Tibial nerve (tissue), 4 donors: ENCODE data around the gene DISP3. TPM values are rescaled to one million over a fixed set of nuclear protein-coding genes. Genes with fewer than 3 reads are reported as not detected.

Experiments used
- DNase-seq, 2 donors: peaks; one replicate each; pipeline ENCODE4 v3.0.0-alpha.2; 2019; ENCODE audit warnings: low spot score in 2 of 2
- H3K27ac ChIP-seq, 4 donors: fragments of 200-600 bp; sonication (generic) in 3 of 4; one replicate each; pipeline ENCODE4 v1.5.1; 2017 to 2019; ENCODE audit warnings: mild to moderate bottlenecking in 1 of 4
- H3K27me3 ChIP-seq, 2 donors: fragments of 200-600 bp; sonication (generic) in 1 of 2; one replicate each; pipeline versions ENCODE4 v1.5.1 to v1.6.0; 2017 to 2019
- H3K36me3 ChIP-seq, 3 donors: fragments of 200-600 bp; sonication (generic); one replicate each; pipeline ENCODE4 v1.5.1; 2018 to 2019
- H3K4me1 ChIP-seq, 4 donors: fragments of 200-600 bp; sonication (generic) in 3 of 4; one replicate each; pipeline ENCODE4 v1.5.1; 2017 to 2019
- H3K4me3 ChIP-seq, 4 donors: fragments of 200-600 bp; sonication (generic) in 3 of 4; one replicate each; pipeline ENCODE4 v1.5.1; 2017 to 2019; ENCODE audit warnings: mild to moderate bottlenecking in 1 of 4, moderate library complexity in 1 of 4
- H3K9me3 ChIP-seq, 4 donors: fragments of 200-600 bp; sonication (generic) in 3 of 4; one replicate each; pipeline ENCODE4 v1.5.1; 2017 to 2019
- EP300 ChIP-seq, 2 donors: sonication (generic); formaldehyde crosslinking; IDR thresholded peaks; one replicate each; pipeline ENCODE4 v1.6.1; 2017; ENCODE audit warnings: antibody characterized with exemption in 2 of 2, mild to moderate bottlenecking in 1 of 2
- POLR2A ChIP-seq, 2 donors: fragments of 450-650 bp; IDR thresholded peaks; one replicate each; pipeline ENCODE4 v1.6.1; 2017; ENCODE audit warnings: antibody characterized with exemption in 2 of 2, mild to moderate bottlenecking in 2 of 2, moderate library complexity in 2 of 2
- WGBS, 2 donors: methylation state at CpG; one replicate each; pipeline ENCODE4 v1.1.5; 2018; 5-methylcytosine and 5-hydroxymethylcytosine counted together
- total RNA-seq, 4 donors: library from RNA; depleted of rRNA; stranded (reverse); fragments of >200 nt; gene quantifications; one replicate each; pipeline ENCODE4 v1.1.0, GENCODE V29; 2016
- TF ChIP-seq, protein P1 (sequence below), 5 experiments: fragments of 200-600 bp in 3 of 5; fragments of 450-650 bp in 2 of 5; sonication (generic) in 3 of 5; IDR thresholded peaks; one replicate each; pipeline ENCODE4 v1.5.1; 2016 to 2019; ENCODE audit warnings: antibody characterized with exemption in 5 of 5, mild to moderate bottlenecking in 3 of 5, moderate library complexity in 2 of 5

DISP3 gene
- total RNA-seq, 4 donors from 2014 or later, result 0.59 TPM; not detected in 3

DNA sequence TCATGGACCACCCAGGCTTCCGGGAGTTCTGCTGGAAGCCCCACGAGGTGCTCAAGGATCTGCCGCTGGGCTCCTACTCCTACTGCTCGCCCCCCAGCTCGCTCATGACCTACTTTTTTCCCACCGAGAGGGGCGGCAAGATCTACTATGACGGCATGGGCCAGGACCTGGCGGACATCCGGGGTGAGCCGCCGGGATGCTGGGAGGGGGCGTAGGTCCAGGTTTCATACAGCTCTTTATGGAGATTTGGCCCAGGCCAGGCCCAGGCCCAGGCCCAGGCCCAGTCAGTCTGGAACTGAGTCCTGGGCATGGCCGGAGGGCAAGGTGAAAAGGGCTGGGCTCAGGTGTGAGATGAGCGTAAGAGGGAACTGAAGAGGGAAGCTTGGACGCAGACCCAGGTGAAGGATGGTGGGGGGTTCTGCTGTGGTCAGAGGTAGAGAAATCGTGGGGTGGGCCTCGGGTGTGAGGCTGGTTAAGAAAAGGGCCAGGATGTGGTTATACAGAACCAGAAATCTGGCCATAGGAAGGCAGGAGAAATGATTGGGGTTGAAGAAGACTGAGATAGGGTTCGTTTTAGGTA is 23.0 kb downstream of the DISP3 start:
- Histone ChIP-seq H3K27me3 (peaks cover 0 to 27% of the 10 kb centered on the region in 2 donors), H3K36me3 (no peaks in the 10 kb centered on the region), H3K27ac (no peak overlapping the region), H3K4me1 (no peaks in the 10 kb centered on the region), H3K4me3 (no peak overlapping the region), H3K9me3 (peaks cover 0 to 60% (median 6%) of the 10 kb centered on the region in 4 donors)
- TF ChIP-seq, protein P1, sequence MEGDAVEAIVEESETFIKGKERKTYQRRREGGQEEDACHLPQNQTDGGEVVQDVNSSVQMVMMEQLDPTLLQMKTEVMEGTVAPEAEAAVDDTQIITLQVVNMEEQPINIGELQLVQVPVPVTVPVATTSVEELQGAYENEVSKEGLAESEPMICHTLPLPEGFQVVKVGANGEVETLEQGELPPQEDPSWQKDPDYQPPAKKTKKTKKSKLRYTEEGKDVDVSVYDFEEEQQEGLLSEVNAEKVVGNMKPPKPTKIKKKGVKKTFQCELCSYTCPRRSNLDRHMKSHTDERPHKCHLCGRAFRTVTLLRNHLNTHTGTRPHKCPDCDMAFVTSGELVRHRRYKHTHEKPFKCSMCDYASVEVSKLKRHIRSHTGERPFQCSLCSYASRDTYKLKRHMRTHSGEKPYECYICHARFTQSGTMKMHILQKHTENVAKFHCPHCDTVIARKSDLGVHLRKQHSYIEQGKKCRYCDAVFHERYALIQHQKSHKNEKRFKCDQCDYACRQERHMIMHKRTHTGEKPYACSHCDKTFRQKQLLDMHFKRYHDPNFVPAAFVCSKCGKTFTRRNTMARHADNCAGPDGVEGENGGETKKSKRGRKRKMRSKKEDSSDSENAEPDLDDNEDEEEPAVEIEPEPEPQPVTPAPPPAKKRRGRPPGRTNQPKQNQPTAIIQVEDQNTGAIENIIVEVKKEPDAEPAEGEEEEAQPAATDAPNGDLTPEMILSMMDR (IDR thresholded peaks at IDR 0.05), result no peak
- no peak for TF ChIP-seq POLR2A (IDR thresholded peaks at IDR 0.05)
- TF ChIP-seq EP300 (IDR thresholded peaks at IDR 0.05), result no peak
- no peak for DNase-seq
- WGBS, 2 donors, result 83 to 91% methylated on average over 16 to 19 of the region's 19 CpGs

GRCh38 chr1:11502516-11502915 is 23.6 kb downstream of the DISP3 start:
- no peak overlapping the region for H3K4me3 ChIP-seq
- H3K27me3 ChIP-seq, result peaks cover 0 to 27% of the 10 kb centered on the region in 2 donors
- no peak for DNase-seq
- H3K4me1 ChIP-seq, result no peaks in the 10 kb centered on the region
- peaks cover 0 to 65% (median 8%) of the 10 kb centered on the region in 4 donors for H3K9me3 ChIP-seq
- no peaks in the 10 kb centered on the region for H3K36me3 ChIP-seq
- no peak overlapping the region for H3K27ac ChIP-seq
- TF ChIP-seq, protein P1 (IDR thresholded peaks at IDR 0.05), result no peak
- TF ChIP-seq POLR2A (IDR thresholded peaks at IDR 0.05), result no peak
- TF ChIP-seq EP300 (IDR thresholded peaks at IDR 0.05), result no peak
- WGBS, 2 donors, result 94 to 97% methylated on average over 5 of the region's 5 CpGs

- TF ChIP-seq, protein P1 (IDR thresholded peaks at IDR 0.05), result no peak
- TF ChIP-seq EP300 (IDR thresholded peaks at IDR 0.05) (no peak), POLR2A (IDR thresholded peaks at IDR 0.05) (no peak)
- Histone ChIP-seq H3K27me3 (peaks cover 0 to 27% of the 10 kb centered on the region in 2 donors), H3K9me3 (peaks cover 0 to 74% (median 8%) of the 10 kb centered on the region in 4 donors), H3K4me3 (no peak overlapping the region), H3K36me3 (no peaks in the 10 kb centered on the region), H3K4me1 (no peaks in the 10 kb centered on the region), H3K27ac (no peak overlapping the region)
- WGBS, 2 donors, result 83 to 85% methylated on average over 3 of the region's 3 CpGs
- no peak for DNase-seq
Observed at GRCh38 chr1:11504599-11504998, 25.6 kb downstream of the DISP3 start.

DNA sequence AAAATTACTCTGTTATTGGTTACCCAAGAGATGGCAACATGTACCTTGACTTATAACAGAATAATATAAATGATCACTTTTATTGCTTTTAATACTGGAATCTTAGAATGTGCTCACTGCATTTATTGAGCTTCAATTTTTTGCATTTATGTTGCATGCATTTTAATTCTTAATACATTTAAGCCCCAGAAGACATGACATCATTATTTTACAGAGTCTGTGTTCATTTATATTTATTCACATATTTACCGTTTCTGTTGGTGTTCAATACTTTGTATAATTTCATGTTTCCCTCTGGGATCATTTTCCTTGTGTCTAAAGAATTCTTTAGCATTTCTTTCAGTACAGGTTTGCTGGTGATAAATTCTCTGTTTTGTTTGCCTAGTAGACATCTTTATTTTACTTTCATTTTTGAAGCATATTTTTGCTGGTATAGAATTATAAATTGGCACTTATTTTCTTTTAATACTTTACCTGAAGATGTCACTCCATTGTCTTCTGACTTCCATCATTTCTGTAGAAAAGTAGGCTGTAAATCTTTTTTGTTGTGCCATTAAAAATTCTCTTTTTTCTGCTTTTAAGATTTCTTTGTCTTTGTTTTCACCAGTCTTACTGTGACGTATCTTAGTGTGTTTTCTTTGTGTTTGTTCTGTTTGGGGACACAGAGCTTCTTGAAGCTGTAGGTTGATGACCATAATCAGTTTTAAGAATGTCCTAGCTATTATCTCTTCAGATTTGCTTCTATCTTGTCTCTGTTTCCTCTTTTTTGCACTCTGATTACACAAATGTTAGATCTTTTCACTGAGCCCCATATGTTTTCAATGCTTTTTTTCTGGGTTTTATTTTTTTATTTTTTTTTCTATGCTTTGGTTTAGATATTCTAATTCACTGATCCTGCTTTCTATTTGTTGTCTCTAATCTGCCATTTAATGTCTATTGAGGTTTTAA is 26.9 kb downstream of the DISP3 start:
- H3K4me1 ChIP-seq, result no peaks in the 10 kb centered on the region
- H3K36me3 ChIP-seq, result no peaks in the 10 kb centered on the region
- peaks cover 0 to 18% of the 10 kb centered on the region in 2 donors for H3K27me3 ChIP-seq
- H3K4me3 ChIP-seq, result no peak overlapping the region
- 83 to 86% methylated on average over 2 of the region's 2 CpGs for WGBS, 2 donors
- TF ChIP-seq EP300 (IDR thresholded peaks at IDR 0.05), result no peak
- no peak for TF ChIP-seq POLR2A (IDR thresholded peaks at IDR 0.05)
- TF ChIP-seq, protein P1 (IDR thresholded peaks at IDR 0.05), result no peak
- H3K27ac ChIP-seq, result no peak overlapping the region
- H3K9me3 ChIP-seq, result peaks cover 0 to 83% (median 8%) of the 10 kb centered on the region in 4 donors
- DNase-seq, result no peak

- no peak for DNase-seq
- Histone ChIP-seq H3K4me1 (no peaks in the 10 kb centered on the region), H3K36me3 (no peaks in the 10 kb centered on the region), H3K27me3 (peaks cover 0 to 3% of the 10 kb centered on the region in 2 donors), H3K4me3 (no peak overlapping the region), H3K27ac (no peak overlapping the region), H3K9me3 (peaks cover 0 to 82% (median 8%) of the 10 kb centered on the region in 4 donors)
- 66 to 84% methylated on average over 2 of the region's 2 CpGs for WGBS, 2 donors
- TF ChIP-seq, protein P1 (IDR thresholded peaks at IDR 0.05), result no peak
- TF ChIP-seq EP300 (IDR thresholded peaks at IDR 0.05) (no peak), POLR2A (IDR thresholded peaks at IDR 0.05) (no peak)
Observed at GRCh38 chr1:11507309-11507708, 28.4 kb downstream of the DISP3 start.
